Measurements from ENCODE around the gene CDRT4. TPM values are rescaled to one million over a fixed set of nuclear protein-coding genes. Genes with fewer than 3 reads are reported as not detected.
A peak's percentile ranks its signal among the peaks of the same experiment; 100 is the strongest.

Gene CDRT4
- polyA plus RNA-seq, 1 of the 3 experiments (the other 2 are of a cell fraction): 4.6 TPM

GRCh38 chr17:15444805-15445204 lies 22.6 kb downstream of the CDRT4 start:
- Histone ChIP-seq H3K36me3 (replicated peaks in 1 of 2; ENCODE audit: control insufficient read depth in 1 of 2, insufficient read depth in 2 of 2, low read length in 1 of 2) (no peaks in the 10 kb centered on the region), H3K4me3 (ENCODE audit: low read depth in 2 of 2, low read length in 1 of 2) (no peak overlapping the region), H4K20me1 (ENCODE audit: insufficient read depth) (no peaks in the 10 kb centered on the region), H3K9me2 (no peaks in the 10 kb centered on the region), H3K27ac (ENCODE audit: low read depth in 2 of 2, low read length in 1 of 2) (peak overlapping the region; percentile 40 to 69; a peak in 3 of 4 replicates), H3K79me2 (ENCODE audit: insufficient read depth) (no peaks in the 10 kb centered on the region), H3F3A (replicated peaks; ENCODE audit: insufficient read depth) (peaks cover 10% of the 10 kb centered on the region), H3K27me3 (ENCODE audit: insufficient read depth) (no peaks in the 10 kb centered on the region), H3K4me2 (peak overlapping the region; percentile 7; the same call in 1 of the 2 replicates), H3K4me1 (ENCODE audit: control insufficient read depth in 1 of 2, insufficient read depth in 2 of 2, low read depth in 1 of 2, low read length in 1 of 2) (peaks cover 10 to 20% of the 10 kb centered on the region in 2 experiments), H3K9ac (no peak overlapping the region), H3K9me3 (no peaks in the 10 kb centered on the region), H2AFZ (ENCODE audit: low read depth) (no peak overlapping the region)
- WGBS (ENCODE audit: low lambda C conversion rate): 16% methylated on average over 4 of the region's 4 CpGs
- ChIA-PET CTCF (interaction anchor here (1.1 to 2.9 kb wide), 5 partner anchors 8 to 187 kb away, joined by 3 to 10 read pairs (median 4); partner anchors contain the start of gene PMP22), POLR2A (no interaction called here)
- DNase-seq: peak; percentile 37
- no peak for TF ChIP-seq FOXJ3 (CRISPR knock-in tag; IDR thresholded peaks at IDR 0.05)
- peak; percentile 61; the same call in 1 of the 2 replicates for TF ChIP-seq POLR2AphosphoS5 (IDR thresholded peaks at IDR 0.05; ENCODE audit: low read depth, low read length)
- TF ChIP-seq CHD2 (IDR thresholded peaks at IDR 0.05; ENCODE audit: low read length, partially characterized antibody): no peak
- no peak for TF ChIP-seq EZH2phosphoT487 (IDR thresholded peaks at IDR 0.05; ENCODE audit: borderline replicate concordance, low read depth)
- TF ChIP-seq JUND (IDR thresholded peaks at IDR 0.05): peak; percentile 86
- peak; percentile 10 to 94; a peak in 3 of 4 replicates for TF ChIP-seq EP300 (IDR thresholded peaks at IDR 0.05; ENCODE audit: borderline replicate concordance in 1 of 2, low read depth in 1 of 2, low read length in 1 of 2)
- TF ChIP-seq MAX (IDR thresholded peaks at IDR 0.05; ENCODE audit: low read depth): no peak
- peak; percentile 27; the same call in 1 of the 2 replicates for TF ChIP-seq TAF1 (IDR thresholded peaks at IDR 0.05; ENCODE audit: borderline replicate concordance, low read depth, low read length)
- TF ChIP-seq FOSL2 (IDR thresholded peaks at IDR 0.05; ENCODE audit: borderline replicate concordance, low read depth): peak; percentile 63; the same call in 1 of the 2 replicates
- TF ChIP-seq CTCF (IDR thresholded peaks at IDR 0.05): no peak
- TF ChIP-seq RXRA (IDR thresholded peaks at IDR 0.05; ENCODE audit: borderline replicate concordance, low read depth): no peak; the same call in 1 of the 2 replicates
- TF ChIP-seq PBX3 (IDR thresholded peaks at IDR 0.05): peak; percentile 96
- peak; percentile 86 for TF ChIP-seq TEAD4 (IDR thresholded peaks at IDR 0.05; ENCODE audit: borderline replicate concordance, insufficient read depth)
- TF ChIP-seq FOXM1 (IDR thresholded peaks at IDR 0.05; ENCODE audit: low read depth): peak; percentile 82; the same call in 1 of the 2 replicates
- TF ChIP-seq SMC3 (IDR thresholded peaks at IDR 0.05; ENCODE audit: low read depth, low read length): no peak
- TF ChIP-seq SIN3A (IDR thresholded peaks at IDR 0.05; ENCODE audit: borderline replicate concordance, low read depth, low read length): peak; percentile 74; the same call in 1 of the 2 replicates
- no peak for TF ChIP-seq MXI1 (IDR thresholded peaks at IDR 0.05; ENCODE audit: low read depth, low read length)
- TF ChIP-seq GATA2 (CRISPR knock-in tag; IDR thresholded peaks at IDR 0.05): peak; percentile 56
- TF ChIP-seq TCF12 (IDR thresholded peaks at IDR 0.05): peak; percentile 93
- no peak; the same call in 1 of the 2 replicates for TF ChIP-seq MEF2A (IDR thresholded peaks at IDR 0.05; ENCODE audit: borderline replicate concordance, low read depth)
- peak; percentile 86 for TF ChIP-seq NFIC (IDR thresholded peaks at IDR 0.05; ENCODE audit: borderline replicate concordance)
- TF ChIP-seq USF2 (IDR thresholded peaks at IDR 0.05; ENCODE audit: borderline replicate concordance, low read depth, low read length): no peak
- no peak for TF ChIP-seq IRF3 (IDR thresholded peaks at IDR 0.05; ENCODE audit: low read depth, low read length)
- TF ChIP-seq GABPA (IDR thresholded peaks at IDR 0.05; ENCODE audit: low read depth): no peak
- TF ChIP-seq NRF1 (IDR thresholded peaks at IDR 0.05; ENCODE audit: low read depth, low read length): no peak
- TF ChIP-seq YY1 (IDR thresholded peaks at IDR 0.05; ENCODE audit: low read depth): peak; percentile 75; the same call in 1 of the 2 replicates
- TF ChIP-seq USF1 (IDR thresholded peaks at IDR 0.05; ENCODE audit: borderline replicate concordance, low read depth): no peak

All from SK-N-SH (cell line).